Endometrial microvascular endothelial cells (primary cell): Measurements from ENCODE around the gene CROCC. TPM values are rescaled to one million over a fixed set of nuclear protein-coding genes. Genes with fewer than 3 reads are reported as not detected.

Source experiments
- in situ Hi-C: cut with HindIII; loops from 2 replicates; pipeline ENCODE4 v1.10.0; 2017; ENCODE audit warnings: low sequenced_read_pairs, low pct_unique_long_range_greater_than_20kb; ENCODE audit errors: inconsistent ontology term
- total RNA-seq: library from RNA; depleted of rRNA; stranded (reverse); fragments of >200 nt; gene quantifications from one replicate; pipeline ENCODE4 v1.2.3, GENCODE V29; 2015; ENCODE audit errors: inconsistent ontology term

CROCC gene
- total RNA-seq, 1 donor from 2014 or later = 22.7 TPM

DNA sequence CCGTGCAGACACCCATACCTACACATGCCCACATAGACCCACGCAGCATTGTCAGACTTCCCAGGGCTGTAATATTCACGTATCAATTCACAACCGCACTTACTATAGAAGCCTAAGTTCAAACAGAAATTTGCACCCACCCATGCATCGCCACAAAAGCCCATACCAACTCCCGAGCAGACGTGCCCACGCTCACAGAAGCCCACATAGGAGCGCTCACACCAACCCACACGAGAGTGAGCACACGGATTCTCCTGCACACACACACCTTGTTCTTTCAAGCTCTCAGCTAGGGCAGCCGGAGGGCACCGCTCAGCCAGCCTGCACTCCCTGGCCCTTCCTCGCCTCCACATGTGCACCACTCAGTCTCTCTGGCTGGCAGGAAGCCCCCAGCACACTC, 54.1 kb downstream of the CROCC start:
- in situ Hi-C loops = no loop called here

DNA sequence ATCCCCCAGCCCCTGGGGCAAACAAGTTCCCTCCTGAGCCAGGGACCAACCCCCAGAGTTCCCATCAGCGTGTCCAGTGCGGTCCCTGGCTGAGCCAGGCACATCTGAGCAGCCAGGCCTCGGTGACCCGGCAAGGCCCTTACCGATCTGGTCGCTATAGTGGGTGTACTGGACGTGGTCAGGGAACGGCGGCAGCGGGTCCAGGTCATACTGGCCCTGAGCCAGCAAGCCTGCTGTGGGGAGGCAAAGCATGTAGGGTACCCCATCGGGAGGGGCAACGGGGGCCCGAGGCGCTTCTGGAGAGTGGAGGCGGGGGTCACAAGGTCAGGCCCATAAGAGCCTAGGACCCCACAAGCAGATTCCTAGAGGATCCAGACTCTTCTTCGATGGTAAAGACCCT, 55.2 kb downstream of the CROCC start:
- in situ Hi-C loops = no loop called here

DNA sequence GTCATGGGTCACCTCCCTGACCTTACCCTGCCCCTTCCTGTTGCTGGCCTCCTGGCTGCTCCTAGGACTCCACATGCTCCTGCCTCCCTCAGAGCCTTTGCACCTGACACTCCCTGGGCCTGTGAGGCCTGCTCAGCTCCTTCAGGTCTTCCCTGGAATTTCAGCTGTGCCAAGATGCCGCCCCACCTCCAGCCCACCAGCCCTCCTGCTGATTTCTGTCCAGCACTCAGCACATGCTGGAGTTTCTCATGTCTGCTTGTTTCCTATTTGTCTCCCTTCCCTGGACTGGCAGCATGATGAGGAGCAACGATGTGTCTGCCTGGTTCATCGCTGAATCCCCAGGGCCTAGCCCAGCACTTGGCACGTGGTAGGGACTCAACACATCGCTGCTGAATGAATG, 55.6 kb downstream of the CROCC start:
- in situ Hi-C loops = no loop called here

DNA sequence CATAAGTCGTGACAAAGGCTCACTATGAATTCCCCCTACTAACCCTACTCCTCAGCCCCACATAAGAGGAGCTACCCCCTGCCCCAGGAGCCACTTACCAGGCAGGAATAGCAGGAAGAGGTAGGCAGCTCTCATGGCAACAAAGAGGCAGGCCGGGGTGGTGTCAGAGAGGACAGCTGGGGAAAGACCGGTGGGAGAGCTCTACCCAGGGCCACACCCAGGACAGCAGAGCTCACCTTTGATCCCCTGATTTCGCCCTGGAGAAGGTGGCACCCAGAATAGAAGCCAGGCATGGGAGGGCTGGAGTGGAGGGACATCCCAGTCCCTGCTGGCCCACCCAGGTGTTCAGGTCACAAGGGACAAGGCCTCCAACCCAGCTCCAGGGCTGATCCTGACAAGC, 56.4 kb downstream of the CROCC start:
- in situ Hi-C loops = no loop called here

DNA sequence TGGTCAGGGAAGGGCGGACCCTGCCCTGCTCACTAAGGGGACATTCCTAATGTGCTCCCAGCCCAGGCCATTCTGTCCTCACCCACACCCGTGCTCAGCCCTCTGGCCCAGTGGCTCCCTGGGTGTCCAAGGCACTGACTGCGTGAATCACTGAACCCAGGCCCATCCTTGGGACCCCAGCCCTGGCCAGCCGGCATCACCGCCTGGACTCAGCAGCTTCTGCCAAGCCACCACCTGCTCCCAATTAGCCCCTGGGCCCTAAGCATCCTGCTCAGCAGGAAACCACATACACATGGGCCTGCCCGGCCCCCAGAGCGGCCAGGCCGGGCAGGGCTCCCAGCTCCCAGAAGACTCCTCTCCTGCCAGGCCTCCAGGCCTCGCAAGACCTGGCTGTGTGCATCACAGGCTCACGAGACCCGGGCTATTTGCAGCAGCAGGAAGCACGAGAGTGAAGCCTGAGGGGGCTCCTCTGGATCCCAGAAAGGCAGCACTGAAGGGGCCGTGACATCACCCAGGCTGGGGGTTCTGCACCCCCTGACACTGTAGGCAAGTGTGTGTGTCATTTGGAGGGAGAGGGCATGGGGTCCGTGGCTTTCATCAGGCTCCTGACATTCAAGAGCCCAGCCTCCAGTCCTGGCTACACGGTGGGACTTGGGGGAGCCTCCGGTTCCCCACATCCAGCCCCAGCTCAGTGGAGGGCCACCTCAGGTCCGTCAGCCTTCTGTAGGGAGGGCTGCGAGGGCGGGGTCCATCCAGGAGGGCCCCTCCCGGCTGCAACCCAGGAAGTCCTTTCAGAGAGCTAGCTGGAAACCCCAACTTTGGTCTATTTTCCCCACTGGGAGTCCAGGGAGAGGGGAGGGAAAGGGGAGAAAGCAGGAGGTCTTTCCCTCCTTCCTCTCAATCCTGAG, 57.1 kb downstream of the CROCC start:
- in situ Hi-C loops = no loop called here

DNA sequence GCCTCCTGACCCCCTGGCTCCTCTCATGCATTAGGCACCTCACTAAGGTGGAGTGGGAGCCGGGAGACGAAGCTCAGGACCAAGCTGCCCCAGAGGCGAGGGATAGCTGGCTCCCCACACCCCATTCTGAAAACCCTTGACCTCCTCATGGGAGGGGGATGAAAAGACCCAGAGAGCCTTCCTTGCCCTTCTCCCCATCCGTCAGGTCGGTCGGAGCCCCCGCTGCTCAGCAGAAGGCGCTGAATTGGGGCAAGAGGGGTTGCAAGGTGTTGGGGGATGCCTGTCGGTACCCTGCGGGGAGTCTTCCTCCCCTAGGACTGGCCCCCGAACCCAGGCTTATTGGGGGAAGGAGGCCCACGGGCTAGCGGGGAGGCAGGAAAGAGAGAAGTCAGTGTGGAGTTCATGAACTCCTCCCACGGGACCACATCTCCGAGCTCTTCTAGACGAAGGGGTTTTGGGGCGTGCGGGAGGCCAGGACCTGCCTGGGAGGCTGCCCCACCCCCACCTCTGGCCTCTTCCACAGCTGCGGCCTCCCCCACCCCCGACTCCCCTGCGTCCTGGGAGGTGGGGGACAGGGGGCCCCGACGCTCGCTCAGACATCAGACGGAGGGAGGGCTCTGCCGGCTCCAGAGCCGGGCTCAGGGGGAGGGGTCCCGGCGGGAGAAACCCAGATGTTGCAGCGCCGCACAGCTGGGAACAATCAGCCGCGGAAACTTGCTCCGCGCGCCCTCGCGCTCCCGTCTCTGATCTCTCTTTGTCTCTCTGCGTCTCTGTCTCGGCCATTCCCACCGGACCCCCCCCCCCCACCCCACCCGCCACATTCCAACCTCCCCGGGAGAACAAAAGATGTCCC, 58.0 kb downstream of the CROCC start:
- in situ Hi-C loops = no loop called here

DNA sequence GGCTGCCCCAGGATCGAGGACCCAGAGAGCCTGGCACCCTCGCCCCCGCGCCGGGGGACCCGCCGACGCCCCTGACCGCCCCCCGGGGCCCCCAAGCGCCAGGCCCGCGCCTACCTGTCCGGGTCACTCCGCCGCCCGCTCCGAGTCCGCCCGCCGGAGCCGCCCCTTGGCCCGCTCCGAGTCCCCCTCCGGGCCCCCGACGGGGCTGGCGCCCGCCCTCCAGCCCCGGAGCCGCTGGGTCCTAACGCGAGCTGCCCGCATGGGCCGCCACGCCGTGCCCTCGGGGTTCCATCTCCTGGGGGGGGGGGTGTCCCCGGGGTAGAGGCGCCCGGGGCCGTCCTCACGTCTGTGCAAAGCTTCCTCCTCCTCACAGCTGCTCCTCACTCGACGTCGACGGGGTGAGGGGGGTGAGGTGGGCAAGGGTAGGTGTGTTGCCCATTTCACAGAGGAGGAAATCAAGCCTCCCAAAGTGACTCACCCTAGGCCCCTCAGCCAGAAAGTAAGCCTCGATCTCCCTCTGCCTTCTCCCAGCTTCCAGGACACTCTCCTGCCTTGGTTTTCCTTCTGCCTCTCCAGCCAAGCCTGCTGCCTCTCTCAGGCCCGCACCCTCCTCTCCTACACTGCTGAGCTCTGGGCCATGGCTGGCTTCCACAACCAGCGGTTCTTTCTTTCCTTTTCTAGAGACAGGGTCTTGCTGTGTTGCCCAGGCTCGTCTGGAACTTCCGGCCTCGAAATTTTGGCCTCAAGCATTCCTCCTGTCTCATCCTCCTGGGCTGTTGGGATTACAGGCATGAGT, 58.9 kb downstream of the CROCC start, which contains the start of gene MFAP2:
Gene MFAP2, minus strand, starts transcription at position 148 of the 796 bp plus-strand sequence. CDS start 2,347 bp downstream, outside the sequence.
- in situ Hi-C loops = no loop called here

DNA sequence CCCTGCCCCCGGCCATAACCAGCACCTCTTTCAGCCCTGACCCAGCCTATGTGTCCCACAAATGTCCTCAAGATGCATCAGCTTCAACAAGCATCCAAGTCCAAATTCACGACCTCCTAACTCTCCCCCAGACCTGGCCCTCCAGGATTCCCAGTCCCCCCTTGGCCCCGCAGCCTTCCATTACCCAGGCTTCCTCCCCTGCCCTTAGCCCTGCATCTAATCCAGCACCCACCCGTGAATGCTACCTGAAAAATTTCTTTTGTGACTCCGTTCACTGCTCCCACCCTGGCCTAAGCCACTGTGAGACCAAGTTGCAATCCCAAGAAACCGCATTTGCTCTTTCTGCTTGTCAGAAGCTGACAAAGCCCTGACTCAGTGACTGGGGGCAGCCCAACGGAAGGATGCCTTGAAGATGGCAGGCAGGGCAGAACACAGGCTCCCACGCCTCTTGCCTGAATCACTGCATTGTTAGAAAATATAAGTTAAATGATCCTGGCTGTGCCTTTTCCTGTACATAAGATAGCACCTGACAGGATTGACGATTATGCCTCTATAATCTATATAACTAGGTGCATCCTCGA, 59.6 kb downstream of the CROCC start:
- in situ Hi-C loops = no loop called here

DNA sequence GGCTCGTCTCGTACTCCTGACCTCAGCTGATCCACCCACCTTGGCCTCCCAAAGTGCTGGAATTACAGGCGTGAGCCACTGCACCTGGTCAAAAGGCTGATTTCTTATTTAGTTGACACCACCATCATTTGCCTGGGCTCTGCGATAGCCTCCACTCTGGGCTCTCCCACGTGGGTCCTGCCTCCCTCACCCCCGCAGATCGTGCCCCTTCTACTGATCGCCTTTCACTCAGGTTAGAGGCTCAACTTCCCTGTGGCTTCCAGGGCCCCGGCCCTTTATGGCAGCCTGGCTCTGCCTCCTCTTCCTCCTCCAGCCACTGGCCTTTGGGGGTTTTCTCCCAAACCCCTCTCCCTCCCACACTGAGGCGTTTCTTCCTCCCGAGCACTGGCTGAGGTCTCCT, 61.2 kb downstream of the CROCC start:
- in situ Hi-C loops = no loop called here

DNA sequence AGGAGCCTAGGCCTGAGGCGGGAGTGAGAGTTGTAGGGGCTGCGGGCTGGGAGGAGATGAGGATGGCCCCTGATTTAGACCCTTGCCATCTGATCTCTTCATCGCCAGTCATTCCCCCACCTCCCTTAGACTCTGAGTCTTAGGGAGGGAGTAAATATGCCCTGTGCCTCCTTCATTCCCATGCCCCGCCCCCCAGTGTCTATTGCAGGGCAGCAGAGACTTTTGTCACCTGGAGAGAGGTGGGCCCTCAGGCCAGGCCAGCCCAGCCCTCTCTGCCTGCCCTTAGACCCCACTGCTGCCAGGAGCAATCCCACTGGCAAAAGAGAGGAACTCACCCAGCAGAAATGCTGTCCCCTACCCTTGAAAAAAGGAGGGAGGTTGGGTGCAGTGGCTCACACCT, 61.9 kb downstream of the CROCC start:
- in situ Hi-C loops = no loop called here

DNA sequence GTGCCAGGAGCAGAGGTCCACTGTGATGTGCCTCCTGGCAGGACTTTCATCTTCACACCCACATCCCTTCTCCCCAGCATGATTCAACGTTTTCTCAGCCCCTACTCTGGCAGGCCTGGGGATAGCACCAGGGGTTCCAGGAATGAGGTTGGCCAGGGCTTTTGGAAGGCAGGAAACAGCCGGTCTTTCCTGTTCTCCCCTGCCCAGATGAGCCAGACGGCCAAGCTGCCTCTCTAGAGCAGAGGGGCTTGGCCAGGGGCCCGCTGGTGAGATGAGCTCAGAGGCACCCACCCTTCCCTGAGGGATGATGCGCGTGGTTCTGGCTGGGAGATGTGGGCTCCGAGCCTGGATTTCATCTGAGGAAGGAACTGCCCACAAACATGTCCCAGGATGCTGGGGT, 63.0 kb downstream of the CROCC start:
- in situ Hi-C loops = no loop called here

DNA sequence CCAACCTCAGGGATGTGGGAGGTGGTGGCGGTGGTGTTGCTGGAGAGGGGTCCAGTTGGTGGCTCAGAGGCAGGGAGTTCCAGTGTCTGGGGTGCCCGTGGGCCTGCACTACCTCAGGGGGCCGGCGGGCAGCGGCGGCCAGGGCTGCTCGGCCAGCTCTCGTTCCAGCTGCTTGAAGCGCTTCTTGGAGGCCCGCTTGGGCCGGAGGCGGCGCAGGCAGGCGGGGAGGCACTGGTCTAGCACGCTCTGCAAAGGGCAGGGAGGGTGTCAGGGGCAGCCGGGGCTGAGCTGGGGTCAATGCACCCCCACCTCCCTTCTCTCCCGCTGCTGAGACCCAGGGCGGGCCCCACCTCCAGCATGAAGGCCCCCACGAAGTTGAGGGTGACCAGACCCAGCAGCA, 64.4 kb downstream of the CROCC start:
- in situ Hi-C loops = no loop called here

DNA sequence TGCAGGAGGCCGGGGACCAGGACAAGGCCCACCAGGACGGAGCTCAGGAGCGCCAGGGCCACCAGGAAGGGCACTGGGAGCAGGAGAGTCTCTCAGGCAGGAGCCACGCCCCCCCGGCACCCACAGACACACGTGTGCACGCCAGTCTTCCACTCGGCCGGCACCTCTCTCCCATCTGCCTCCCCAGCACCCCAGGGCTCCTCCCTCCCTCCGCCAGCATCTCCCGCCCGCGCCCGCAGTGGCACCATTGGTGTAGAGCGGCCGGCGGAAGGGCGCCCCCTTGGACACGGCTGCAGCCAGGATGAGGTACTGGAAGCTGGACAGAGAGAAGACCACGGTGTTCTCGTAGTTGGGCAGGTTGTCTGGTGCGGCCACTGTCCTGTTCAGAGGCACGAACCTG, 64.8 kb downstream of the CROCC start:
- in situ Hi-C loops = no loop called here

DNA sequence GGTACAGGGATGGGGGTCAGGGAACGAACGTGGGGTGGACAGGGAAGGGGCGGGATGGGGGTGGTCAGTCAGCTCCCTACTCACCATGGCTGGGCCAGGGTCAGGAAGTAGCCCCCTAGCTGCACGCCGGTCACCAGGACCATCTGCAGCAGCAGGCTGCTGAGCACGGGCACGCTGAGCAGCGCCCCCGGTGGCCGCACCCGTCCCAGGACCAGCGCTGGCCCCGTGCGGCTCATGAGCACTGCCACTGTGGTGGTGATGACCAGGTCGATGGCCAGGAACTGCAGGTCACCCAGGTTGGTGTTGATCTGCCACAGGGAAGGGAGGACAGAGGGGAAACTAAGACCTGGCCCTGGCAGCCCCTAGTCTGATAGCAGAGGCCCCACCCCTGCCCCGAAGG, 65.2 kb downstream of the CROCC start:
- in situ Hi-C loops = no loop called here

DNA sequence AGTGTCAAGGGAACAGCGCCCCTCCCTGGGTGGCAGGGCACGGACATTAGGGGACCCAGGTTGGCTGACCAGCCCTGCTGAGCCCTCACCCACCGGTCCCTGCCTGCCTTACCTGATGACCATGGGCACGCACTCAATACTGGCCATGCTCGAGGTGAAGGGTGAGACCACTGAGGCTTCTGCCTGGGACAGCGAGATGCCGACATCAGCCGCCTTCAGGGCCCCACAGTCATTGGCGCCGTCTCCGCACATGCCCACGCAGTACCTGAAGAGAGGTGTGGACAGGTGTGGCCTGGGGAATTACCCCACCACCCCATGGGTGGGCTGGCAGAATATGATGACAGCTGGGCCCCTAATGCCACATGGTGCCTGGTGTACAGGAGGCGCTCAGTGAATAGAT, 66.5 kb downstream of the CROCC start:
- in situ Hi-C loops = no loop called here

DNA sequence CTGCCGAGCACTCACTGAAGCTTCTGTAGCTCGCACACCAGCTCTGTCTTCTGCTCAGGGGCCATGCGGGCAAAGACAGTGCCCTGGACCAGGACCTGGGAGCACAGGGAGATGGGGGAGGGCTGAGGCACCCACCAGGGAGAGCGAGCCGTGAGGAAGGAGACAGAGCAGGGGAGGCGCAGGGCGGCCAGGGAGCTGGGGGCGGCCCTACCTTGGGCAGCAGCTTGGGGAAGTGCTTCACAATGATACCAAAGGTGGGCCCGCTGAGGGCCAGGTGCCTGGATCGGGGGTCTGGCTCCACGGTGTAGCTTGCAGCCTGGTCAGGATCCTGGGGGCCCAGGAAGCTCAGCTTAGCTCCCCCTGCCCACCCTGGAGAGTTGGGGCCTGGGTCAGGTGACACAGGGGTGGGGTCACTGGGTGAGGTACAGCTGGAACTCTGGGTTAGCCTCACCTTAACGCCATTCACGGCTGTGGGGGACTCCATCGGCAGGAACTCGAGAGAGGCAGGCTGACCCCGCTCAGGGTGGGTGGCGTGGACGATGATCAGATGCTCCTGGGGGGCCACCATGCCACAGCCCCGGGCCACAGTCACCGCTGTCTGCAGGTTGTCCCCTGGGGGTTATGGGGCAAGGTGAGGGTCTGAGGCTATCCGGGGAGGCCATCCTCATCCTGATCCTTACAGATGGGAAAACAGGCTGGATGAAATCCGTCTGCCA, 68.1 kb downstream of the CROCC start:
- in situ Hi-C loops = no loop called here

DNA sequence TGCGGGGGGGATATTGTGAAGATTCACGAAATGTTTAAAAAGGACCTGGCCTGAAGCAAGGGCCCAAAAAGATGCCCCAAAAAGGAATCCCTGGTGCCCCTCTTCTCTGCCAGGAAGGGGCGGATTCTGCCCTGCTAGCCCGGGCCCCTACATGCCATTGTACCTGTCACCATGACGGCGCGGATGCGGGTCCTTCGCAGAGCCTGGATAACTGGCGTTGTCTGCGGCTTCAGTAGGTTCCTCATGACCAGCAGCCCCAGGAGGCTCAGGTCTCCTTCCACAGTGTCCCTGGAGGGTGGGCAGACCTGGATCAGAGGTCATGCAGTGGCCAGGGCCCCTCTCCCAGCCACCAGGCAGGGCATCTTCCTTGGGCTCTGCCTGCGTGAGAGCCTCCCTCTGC, 69.8 kb downstream of the CROCC start:
- in situ Hi-C loops = no loop called here

DNA sequence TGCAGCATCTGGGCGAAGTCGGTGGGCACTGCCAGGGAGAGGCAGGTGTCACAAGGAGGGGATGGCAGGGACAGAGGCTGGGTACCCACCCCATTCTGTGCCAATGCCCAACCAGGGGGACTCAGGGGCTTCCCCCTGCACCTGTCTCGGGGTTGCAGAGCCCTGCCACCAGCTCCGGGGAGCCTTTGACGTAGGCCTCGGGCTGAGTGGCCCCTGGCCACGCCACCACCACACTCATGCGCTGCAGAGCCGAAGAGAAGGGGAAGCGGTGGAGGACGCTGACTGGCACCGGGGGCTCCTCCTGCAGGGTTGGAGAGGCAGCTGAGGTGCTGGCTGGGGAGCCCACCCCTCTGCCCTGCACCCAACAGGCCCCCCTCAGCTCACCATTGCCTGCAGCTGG, 70.4 kb downstream of the CROCC start:
- in situ Hi-C loops = no loop called here
